MV-4-11 (cell line): ENCODE data around the gene CHSY3.
A peak's percentile ranks its signal among the peaks of the same experiment; 100 is the strongest.

Experiments
- DNase-seq: peaks from one replicate; lab custom pipeline; 2025; lab: John Stamatoyannopoulos, UW

The CHSY3 gene

GRCh38 chr5:129904102-129904666 is at the start of gene CHSY3:
Gene CHSY3 (plus strand): TSS chr5:129904465.
- peak; percentile 26 for DNase-seq

GRCh38 chr5:129856325-129856724 is 47.9 kb upstream of the CHSY3 start:
- no peak for DNase-seq

- DNase-seq: no peak
Measured at GRCh38 chr5:129857116-129857515, 47.1 kb upstream of the CHSY3 start.

- DNase-seq: no peak
Measured at GRCh38 chr5:129858131-129858675, 46.1 kb upstream of the CHSY3 start.

- no peak for DNase-seq
Measured at GRCh38 chr5:129884322-129884721, 19.9 kb upstream of the CHSY3 start.

- DNase-seq: no peak
Measured at GRCh38 chr5:129899454-129899853, 4.8 kb upstream of the CHSY3 start.

- DNase-seq: no peak
Measured at GRCh38 chr5:129902816-129903215, 1.4 kb upstream of the CHSY3 start.

- no peak for DNase-seq
Measured at GRCh38 chr5:129903466-129904101, 681 bp upstream of the CHSY3 start.

- no peak for DNase-seq
Measured at GRCh38 chr5:129904667-129905472, 605 bp downstream of the CHSY3 start.

- no peak for DNase-seq
Measured at GRCh38 chr5:129905473-129906176, 1.4 kb downstream of the CHSY3 start.

GRCh38 chr5:129906177-129906887 is 2.1 kb downstream of the CHSY3 start:
- no peak for DNase-seq

- DNase-seq: no peak
Measured at GRCh38 chr5:129909225-129909624, 5.0 kb downstream of the CHSY3 start.

- DNase-seq: no peak
Measured at GRCh38 chr5:129912601-129913255, 8.5 kb downstream of the CHSY3 start.

- no peak for DNase-seq
Measured at GRCh38 chr5:129915415-129915814, 11.2 kb downstream of the CHSY3 start.

GRCh38 chr5:129917224-129917623 is 13.0 kb downstream of the CHSY3 start:
- no peak for DNase-seq

GRCh38 chr5:129921204-129921603 is 16.9 kb downstream of the CHSY3 start:
- DNase-seq: no peak

GRCh38 chr5:129930221-129930620 is 26.0 kb downstream of the CHSY3 start:
- DNase-seq: no peak

GRCh38 chr5:129935626-129936025 is 31.4 kb downstream of the CHSY3 start:
- DNase-seq: no peak

GRCh38 chr5:129938077-129938476 is 33.8 kb downstream of the CHSY3 start:
- no peak for DNase-seq

- no peak for DNase-seq
Measured at GRCh38 chr5:129943936-129944335, 39.7 kb downstream of the CHSY3 start.

GRCh38 chr5:129945028-129945427 is 40.8 kb downstream of the CHSY3 start:
- peak; percentile 6 for DNase-seq
